Adrenal gland (tissue), 12 donors: Measurements from ENCODE around the gene TSKU. TPM values are rescaled to one million over a fixed set of nuclear protein-coding genes. Genes with fewer than 3 reads are reported as not detected.
"Not testable (repeated sequence)": the region's sequence is repeated elsewhere in the genome, so short reads cannot be mapped to it uniquely, and the experiment has no call there.

Experiments
- DNase-seq, 7 donors: peaks; one replicate each; pipeline ENCODE4 v3.0.0-alpha.2; 2019 to 2020
- H3K27ac ChIP-seq, 5 donors: fragments of 200-600 bp; sonication (generic) in 4 of 5; 1 replicate in 3 of 5; 2 replicates in 2 of 5; pipeline versions ENCODE4 v1.5.1 to v1.8.0; 2016 to 2020; ENCODE audit warnings: mild to moderate bottlenecking in 1 of 5
- H3K27me3 ChIP-seq: fragments of 200-600 bp; 2 replicates; pipeline ENCODE4 v1.8.0; 2021
- H3K36me3 ChIP-seq, 2 donors: fragments of 200-600 bp; replicated peaks in 1 of 2; 1 replicate in 1 of 2; 2 replicates in 1 of 2; pipeline versions ENCODE4 v1.5.1 to v1.8.0; 2018 to 2022
- H3K4me1 ChIP-seq, 2 donors: fragments of 200-600 bp; replicated peaks in 1 of 2; 1 replicate in 1 of 2; 2 replicates in 1 of 2; pipeline versions ENCODE4 v1.5.1 to v1.8.0; 2018 to 2021
- H3K4me3 ChIP-seq, 4 donors: fragments of 200-600 bp; sonication (generic) in 3 of 4; one replicate each; pipeline ENCODE4 v1.5.1; 2016 to 2018
- H3K9me3 ChIP-seq, 3 donors: fragments of 200-600 bp; sonication (generic) in 1 of 3; replicated peaks in 1 of 3; 1 replicate in 2 of 3; 2 replicates in 1 of 3; pipeline versions ENCODE4 v1.5.1 to v1.8.0; 2016 to 2021
- POLR2A ChIP-seq, 2 donors: fragments of 450-650 bp; IDR thresholded peaks; one replicate each; pipeline ENCODE4 v1.6.1; 2017; ENCODE audit warnings: antibody characterized with exemption in 2 of 2, mild to moderate bottlenecking in 2 of 2, moderate library complexity in 1 of 2
- WGBS, 4 donors: extraction: QIAGEN DNeasy Blood & Tissue Kit in 2 of 4; methylation state at CpG; one replicate each; pipeline versions ENCODE4 v1.1.5 to v1.1.7; 2013 to 2017; 5-methylcytosine and 5-hydroxymethylcytosine counted together
- intact Hi-C, 2 donors: fragments of 100-400 bp; cut with DNase I; formaldehyde crosslinking; loops; one replicate each; pipeline versions ENCODE4 v1.14.1 to v1.15.0; 2022 to 2023
- polyA plus RNA-seq, 3 donors: library from polyadenylated mRNA; stranded (reverse); fragments of 200-250 nt in 2 of 3; fragments of 350-450 nt in 1 of 3; fragmentation: Illumina TruSeq in 1 of 3; extraction: RNeasy Lipid Tissue Mini Kit (QIAGEN cat#74804) in 1 of 3; gene quantifications; one replicate each; pipeline ENCODE4 v1.2.3, GENCODE V29; 2013 to 2014
- total RNA-seq, 9 donors: library from RNA; depleted of rRNA in 4 of 9; stranded (reverse); fragments of >200 nt in 4 of 9; fragments of 120-200 nt in 1 of 9; fragmentation: NEBNext Ultra II Directional in 1 of 9; extraction: Animal tissue kit (Norgen Biotek cat#: 25700) in 1 of 9; gene quantifications; one replicate each; pipeline versions ENCODE4 v1.1.0 to v1.2.4, GENCODE V29; 2013 to 2023
- TF ChIP-seq, protein P1 (sequence below), 6 experiments: fragments of 450-650 bp in 4 of 6; fragments of 200-600 bp in 2 of 6; sonication (generic) in 1 of 6; IDR thresholded peaks; 1 replicate in 5 of 6; 2 replicates in 1 of 6; pipeline versions ENCODE4 v1.5.1 to v1.8.0; 2016 to 2021; ENCODE audit warnings: antibody characterized with exemption in 6 of 6, mild to moderate bottlenecking in 2 of 6, moderate library complexity in 1 of 6
- donor health status: healthy with polysubstance abuse.
- donor health status: Bipolar disorder and iron deficiency.
- donor health status: DM: yes; HTN: yes; CAD: no.
- donor health status: DM: no; HTN: no; CAD: no.
- donor health status: DM: no; HTN: no; CAD: no.
- donor health status: DM: yes; HTN: yes; CAD: no.

Gene TSKU
- total and polyA plus RNA-seq, 12 donors = 6.7 to 129 (median 12.7) TPM

GRCh38 chr11:76790251-76790650, 7.1 kb downstream of the TSKU start:
- H3K4me3 ChIP-seq = no peak overlapping the region
- WGBS, 4 donors = 87 to 93% (median 89%) methylated on average over 4 to 5 of the region's 5 CpGs
- H3K9me3 ChIP-seq = no peaks in the 10 kb centered on the region
- peak in 2 of 7 donors; percentile 6 to 8 for DNase-seq
- H3K27ac ChIP-seq = no peak overlapping the region
- TF ChIP-seq POLR2A (IDR thresholded peaks at IDR 0.05) = no peak
- TF ChIP-seq, protein P1, sequence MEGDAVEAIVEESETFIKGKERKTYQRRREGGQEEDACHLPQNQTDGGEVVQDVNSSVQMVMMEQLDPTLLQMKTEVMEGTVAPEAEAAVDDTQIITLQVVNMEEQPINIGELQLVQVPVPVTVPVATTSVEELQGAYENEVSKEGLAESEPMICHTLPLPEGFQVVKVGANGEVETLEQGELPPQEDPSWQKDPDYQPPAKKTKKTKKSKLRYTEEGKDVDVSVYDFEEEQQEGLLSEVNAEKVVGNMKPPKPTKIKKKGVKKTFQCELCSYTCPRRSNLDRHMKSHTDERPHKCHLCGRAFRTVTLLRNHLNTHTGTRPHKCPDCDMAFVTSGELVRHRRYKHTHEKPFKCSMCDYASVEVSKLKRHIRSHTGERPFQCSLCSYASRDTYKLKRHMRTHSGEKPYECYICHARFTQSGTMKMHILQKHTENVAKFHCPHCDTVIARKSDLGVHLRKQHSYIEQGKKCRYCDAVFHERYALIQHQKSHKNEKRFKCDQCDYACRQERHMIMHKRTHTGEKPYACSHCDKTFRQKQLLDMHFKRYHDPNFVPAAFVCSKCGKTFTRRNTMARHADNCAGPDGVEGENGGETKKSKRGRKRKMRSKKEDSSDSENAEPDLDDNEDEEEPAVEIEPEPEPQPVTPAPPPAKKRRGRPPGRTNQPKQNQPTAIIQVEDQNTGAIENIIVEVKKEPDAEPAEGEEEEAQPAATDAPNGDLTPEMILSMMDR (IDR thresholded peaks at IDR 0.05) = no peak
- peaks cover 0 to 11% of the 10 kb centered on the region in 2 donors for H3K4me1 ChIP-seq
- intact Hi-C loops = no loop called here
- no peaks in the 10 kb centered on the region for H3K36me3 ChIP-seq
- no peaks in the 10 kb centered on the region for H3K27me3 ChIP-seq

GRCh38 chr11:76791002-76791770, 8.0 kb downstream of the TSKU start:
- H3K9me3 ChIP-seq, H3K27me3 ChIP-seq, H3K36me3 ChIP-seq, intact Hi-C loops, H3K27ac ChIP-seq, H3K4me3 ChIP-seq: not testable (repeated sequence)
- WGBS, 4 donors = 92 to 94% (median 92%) methylated on average over 3 to 4 of the region's 4 CpGs
- peaks cover 0 to 11% of the 10 kb centered on the region in 2 donors for H3K4me1 ChIP-seq
- DNase-seq = peak in 2 of 7 donors; percentile 2 to 3

- H3K27me3 ChIP-seq = no peaks in the 10 kb centered on the region
- H3K4me3 ChIP-seq = no peak overlapping the region
- H3K36me3 ChIP-seq = no peaks in the 10 kb centered on the region
- H3K4me1 ChIP-seq = peaks cover 0 to 11% of the 10 kb centered on the region in 2 donors
- no peaks in the 10 kb centered on the region for H3K9me3 ChIP-seq
- WGBS, 4 donors = 87 to 94% (median 91%) methylated on average over 5 to 6 of the region's 6 CpGs
- intact Hi-C loops = no loop called here
- DNase-seq = peak in 1 of 7 donors; percentile 29
- no peak overlapping the region for H3K27ac ChIP-seq
- TF ChIP-seq, protein P1 (IDR thresholded peaks at IDR 0.05) = no peak
- no peak for TF ChIP-seq POLR2A (IDR thresholded peaks at IDR 0.05)
Observed at GRCh38 chr11:76791861-76792260, 8.7 kb downstream of the TSKU start.

DNA sequence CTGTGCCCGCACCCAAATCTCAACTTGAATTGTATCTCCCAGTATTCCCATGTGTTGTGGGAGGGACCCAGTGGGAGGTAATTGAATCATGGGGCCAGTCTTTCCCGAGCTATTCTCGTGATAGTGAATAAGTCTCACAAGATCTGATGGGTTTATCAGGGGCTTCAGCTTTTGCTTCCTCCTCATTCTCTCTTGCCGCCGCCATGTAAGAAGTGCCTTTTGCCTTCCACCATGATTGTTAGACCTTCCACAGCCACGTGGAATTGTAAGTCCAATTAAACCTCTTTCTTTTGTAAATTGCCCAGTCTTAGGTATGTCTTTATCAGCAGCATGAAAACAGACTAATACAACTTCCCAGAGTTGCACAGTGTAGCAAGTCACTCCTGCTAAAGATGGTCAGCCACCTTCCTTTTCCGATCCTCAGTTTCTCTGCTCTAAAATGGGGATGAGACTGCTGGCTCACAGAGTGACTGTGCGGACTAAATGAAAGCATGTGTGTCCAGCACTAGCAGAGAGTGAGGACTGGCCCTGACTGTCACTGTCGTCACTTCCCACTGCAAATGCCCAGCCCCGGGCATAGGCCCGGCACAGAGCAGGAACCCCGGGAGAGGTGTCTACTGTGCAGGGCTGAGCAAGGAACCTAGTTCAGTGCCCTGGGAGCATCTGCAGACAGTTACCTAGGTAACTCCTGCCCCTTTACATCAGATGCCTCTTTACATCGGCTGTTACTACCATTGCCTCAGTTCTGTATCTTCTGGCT, 9.5 kb downstream of the TSKU start:
- Histone ChIP-seq H3K27me3 (no peaks in the 10 kb centered on the region), H3K9me3 (no peaks in the 10 kb centered on the region), H3K36me3 (no peaks in the 10 kb centered on the region), H3K4me3 (no peak overlapping the region), H3K4me1 (peaks cover 0 to 7% of the 10 kb centered on the region in 2 donors), H3K27ac (peak overlapping the region in 1 of 5 donors; percentile 29)
- DNase-seq = peak in 1 of 7 donors; percentile 29
- intact Hi-C loops = no loop called here
- WGBS, 4 donors = 90 to 95% (median 93%) methylated on average over 8 to 13 of the region's 13 CpGs
- no peak for TF ChIP-seq POLR2A (IDR thresholded peaks at IDR 0.05)
- TF ChIP-seq, protein P1 (IDR thresholded peaks at IDR 0.05) = no peak
